Measurements from ENCODE around the gene OOEP.

The OOEP gene

DNA sequence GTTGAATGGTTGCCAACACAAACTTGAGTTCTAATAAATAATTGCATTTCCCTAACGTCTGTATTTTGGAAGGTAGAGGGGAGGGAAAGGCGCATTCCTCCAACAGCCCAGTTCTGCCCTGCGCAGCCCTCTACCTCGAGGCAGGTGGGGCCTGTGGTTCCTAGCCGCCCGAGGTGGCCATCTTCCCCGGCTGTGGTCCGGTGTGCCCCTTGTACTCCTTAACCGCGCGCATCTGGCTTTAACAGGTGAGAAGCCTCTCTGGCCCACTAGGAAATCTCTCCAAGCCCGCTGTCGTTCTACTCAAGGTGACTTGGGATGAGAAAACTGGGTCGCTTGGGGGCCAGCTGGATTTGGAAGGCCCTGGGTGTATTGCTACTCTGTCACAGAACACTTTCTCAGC is 5.6 kb downstream of the OOEP start:
- DNase-seq = no peak

DNA sequence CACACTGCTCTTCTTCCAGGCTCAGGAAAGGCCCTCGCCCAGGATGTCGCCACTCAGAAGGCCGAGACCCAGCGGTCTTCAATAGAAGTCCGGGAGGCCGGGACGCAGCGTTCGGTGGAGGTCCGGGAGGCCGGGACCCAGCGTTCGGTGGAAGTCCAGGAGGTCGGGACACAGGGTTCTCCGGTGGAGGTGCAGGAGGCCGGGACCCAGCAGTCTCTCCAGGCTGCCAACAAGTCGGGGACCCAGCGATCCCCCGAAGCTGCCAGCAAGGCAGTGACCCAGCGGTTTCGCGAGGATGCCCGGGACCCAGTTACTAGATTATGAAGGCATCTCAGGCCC is 6.2 kb downstream of the OOEP start:
- no peak for DNase-seq

DNA sequence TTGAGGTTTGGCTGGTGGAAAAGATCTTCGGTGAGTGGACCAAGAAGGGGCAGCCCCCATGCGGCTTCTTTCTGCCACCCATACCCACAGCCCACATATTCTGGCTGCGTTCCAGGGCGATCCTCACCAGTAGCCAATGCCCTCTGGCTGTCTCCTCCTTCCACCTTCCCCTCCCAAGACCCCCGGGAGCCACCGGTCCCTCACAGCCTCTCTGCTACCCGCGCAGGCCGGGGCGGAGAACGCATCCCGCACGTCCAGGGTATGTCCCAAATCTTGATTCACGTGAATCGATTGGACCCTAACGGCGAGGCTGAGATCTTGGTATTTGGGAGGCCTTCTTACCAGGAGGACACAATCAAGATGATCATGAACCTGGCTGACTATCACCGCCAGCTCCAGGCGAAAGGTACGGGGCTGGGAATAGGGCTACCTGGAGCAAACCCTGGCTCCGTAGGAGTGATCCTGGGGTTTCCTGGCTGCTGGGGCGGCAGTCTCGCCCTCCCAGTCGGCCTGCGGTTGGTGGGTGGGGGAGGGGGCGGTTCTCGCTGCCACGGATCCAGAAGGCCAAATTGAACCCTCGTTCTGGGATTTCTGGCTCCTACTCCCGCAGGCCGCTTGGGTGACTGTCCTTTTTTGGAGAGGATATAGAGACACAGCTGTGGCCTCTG is 6.7 kb downstream of the OOEP start:
- DNase-seq = no peak

DNA sequence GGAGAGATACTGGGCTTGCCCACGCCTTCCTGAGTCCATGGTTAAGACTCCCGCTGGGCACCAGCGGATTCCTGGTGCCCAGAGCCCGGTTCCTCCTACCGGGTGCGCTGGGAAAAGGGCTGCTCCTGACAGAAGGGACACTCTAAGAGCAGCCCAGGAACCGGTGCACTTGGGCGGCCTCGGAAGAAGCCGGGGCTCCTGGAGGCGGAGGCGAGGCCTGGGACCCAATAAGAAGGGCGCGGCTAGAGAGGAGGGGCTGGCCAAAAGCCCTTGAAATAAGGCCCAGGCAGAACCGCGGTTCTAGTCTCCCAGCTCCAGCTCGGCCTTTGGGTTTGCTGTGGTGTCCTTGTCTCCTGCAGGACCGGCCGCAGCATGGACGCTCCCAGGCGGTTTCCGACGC is 7.3 kb downstream of the OOEP start, which contains the start of gene KHDC3L:
TSS of gene KHDC3L (plus strand) at position 301 of the 400 bp plus-strand sequence. CDS start at position 373, 72 bp downstream.
- no peak for DNase-seq

DNA sequence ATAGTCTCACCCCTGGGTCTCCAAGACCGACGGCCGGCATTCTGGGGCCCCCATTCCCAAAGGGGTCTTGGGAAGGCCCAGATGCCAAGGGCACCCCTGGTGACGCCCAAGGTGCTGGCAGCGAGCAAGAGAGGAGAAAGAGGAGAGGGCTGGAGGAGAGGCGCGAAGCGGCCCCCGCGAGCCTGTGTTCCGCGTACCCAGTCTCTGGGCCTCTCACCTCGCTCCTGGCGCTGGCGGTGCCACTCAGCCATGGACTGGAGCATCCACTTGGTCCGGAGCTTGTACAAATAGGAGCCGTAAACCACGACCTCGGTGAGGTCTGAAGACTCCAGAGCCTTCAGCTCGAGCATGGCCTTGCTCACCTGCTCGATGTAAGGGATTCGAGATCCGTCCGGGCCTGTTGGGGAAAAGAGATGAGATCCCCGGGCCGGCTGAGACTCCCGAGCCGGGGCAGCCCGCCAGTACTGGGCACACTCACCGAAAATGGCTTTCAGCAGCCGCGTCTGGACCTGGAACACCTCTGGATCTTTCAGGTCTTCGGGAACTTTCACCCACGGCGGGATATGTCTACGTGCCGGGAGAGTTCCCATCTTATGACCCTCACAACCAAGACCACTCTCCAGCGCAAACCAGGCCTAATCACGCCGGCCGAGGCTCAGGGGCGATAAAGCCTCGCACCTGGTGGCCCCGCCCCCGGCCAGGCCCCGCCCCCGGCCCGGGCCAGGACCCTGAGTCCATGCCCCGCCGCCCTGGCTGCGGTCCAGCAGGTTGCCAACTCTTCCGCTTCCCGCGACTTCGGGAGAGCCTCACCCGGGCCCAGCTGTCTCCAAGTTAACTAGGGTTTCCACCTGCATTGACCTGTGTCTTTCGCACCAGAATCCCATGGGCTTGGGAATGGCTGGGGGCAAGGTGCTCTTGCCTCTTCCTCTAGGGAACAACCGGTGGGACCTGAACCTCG is 15.8 kb downstream of the OOEP start, which contains the start of gene DPPA5:
TSS of gene DPPA5 (minus strand) at position 641 of the 958 bp plus-strand sequence. CDS start at position 590, 51 bp downstream.
- DNase-seq = no peak

DNA sequence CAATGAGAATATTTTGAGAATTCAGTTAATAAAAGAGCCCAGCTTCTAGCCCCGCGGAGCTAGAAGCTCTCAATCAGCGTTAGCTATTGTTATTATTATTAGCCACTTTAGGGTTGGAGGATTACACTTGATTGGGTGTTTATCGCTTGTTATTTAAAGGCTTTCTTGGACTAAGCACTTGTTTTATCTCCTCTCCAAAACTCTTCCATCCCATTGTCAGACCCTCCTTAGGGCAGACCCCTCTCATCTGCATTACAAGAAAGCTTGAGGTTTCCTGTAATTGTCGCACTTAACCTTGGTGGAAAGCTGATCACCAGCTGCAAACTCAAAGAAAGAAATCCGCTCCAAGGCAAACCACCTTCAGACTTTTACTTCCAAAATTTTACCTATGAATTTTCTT is 20.4 kb downstream of the OOEP start:
- DNase-seq = no peak

DNA sequence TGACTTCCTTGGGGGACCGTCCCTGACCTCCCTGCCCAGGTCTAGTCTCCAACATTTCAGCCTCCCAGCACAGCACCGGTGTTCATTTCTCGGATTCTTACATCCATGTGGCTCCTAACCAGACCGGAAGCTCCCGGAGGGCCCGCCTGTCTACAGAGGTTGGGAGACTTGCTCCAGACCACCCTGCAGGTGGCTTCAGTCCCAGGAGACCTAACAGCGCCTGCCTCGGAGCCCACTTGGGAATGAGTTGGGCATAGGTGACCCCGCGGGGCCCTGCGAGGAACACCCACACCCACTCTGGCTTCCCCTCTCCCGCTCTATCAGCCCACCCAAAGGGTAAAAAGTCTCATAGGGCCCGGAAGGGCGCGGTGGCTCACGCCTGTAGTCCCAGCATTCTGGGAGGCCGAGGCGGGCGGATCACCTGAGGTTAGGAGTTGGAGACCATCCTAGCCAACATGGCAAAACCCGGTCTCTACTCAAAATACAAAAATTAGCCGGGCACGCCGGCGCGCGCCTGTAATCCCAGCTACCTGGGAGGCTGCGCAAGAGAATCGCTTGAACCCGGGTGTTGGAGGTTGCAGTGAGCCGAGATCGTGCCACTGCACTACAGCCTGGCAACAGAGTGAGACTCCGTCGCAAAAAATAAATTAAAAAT is 21.0 kb downstream of the OOEP start:
- no peak for DNase-seq

DNA sequence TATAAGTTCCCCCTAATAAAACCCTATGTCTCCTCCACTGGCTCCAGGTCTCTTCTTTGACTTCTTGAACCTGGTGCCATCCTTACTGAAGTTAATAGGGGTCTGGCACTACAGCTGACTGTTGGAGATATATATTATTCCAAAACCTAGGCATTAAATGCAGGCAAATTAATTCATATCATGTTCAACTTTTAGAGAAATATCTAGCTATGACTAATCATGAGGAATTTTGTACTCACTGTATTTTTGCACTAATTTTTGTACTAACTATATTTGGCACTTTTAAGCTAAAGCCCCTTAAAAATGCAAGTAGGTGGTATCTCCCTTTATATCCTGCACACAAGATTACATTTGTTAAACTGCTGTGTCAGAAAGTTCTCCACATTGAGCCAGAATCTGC is 26.5 kb downstream of the OOEP start:
- no peak for DNase-seq

DNA sequence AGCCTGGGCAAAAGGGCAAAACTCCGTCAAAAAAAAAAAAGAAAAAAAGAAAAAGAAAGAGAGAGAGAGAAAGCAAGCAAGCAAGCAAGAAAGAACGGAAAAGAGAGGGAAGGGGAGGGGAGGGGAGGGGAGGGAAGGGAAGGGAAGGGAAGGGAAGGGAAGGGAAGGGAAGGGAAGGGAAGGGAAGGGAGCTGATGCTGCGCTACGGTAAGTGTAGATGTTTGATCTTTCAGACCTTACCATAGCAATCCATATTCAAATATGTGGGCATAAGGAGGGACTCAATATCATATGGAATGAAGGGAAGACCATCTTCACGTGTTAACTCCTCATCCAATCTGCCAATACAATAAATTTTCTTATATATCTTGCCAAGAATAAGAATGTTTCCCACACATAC is 27.5 kb downstream of the OOEP start:
- no peak for DNase-seq

DNA sequence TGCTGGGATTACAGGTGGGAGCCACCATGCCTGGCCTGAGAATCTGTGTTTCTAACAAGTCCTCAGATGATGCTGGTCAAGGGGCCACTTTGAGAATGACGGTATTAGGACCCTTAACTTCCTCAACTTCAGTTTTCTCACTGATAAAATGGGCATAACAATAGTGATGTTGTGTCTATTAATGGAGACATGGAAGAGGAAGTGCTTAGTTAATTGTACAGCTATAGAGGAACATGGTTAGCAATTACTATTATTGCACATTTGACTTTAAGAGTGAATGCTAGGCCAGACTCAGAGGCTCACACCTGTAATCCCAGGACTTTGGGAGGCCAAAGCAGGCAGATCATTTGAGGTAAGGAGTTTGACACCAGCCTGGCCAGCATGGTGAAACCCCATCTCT is 28.4 kb downstream of the OOEP start:
- no peak for DNase-seq

DNA sequence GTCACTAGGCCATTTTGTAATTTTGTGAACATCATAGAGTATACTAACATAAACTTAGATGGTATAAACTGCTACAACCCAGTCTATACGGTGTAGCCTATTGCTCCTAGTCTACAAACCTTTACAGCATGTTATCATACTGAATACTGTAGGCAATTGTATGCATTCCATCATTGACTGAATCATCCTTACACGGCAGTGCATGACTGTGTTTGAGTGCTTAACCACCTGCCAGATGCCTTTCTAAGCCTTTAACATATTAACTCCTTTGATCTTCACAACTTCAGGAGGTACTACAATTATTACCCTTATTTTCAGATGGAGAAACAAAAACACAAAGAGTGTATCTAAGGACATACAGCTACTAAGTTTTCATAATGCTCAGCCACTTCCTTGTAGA is 29.6 kb downstream of the OOEP start:
- no peak for DNase-seq

DNA sequence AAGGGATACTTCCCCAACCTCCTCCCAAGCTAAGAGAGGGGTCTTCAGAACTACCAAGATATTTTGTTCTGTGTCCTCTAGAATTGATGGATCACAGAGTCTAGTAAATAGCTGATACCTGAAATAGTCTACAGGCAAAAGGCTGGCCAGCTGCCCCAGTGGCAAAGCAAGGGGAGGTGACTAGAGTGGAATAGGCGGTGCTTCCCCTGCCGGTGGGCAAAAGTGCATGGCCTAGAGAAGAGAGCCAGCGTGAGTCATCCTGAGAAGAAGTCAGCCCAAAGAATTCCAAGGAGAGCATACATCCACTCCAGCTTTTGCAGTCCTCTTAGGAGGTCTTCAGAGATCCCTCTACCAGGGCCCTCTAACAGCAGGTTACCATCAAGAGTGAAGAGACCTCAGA is 30.4 kb downstream of the OOEP start:
- DNase-seq = no peak

DNA sequence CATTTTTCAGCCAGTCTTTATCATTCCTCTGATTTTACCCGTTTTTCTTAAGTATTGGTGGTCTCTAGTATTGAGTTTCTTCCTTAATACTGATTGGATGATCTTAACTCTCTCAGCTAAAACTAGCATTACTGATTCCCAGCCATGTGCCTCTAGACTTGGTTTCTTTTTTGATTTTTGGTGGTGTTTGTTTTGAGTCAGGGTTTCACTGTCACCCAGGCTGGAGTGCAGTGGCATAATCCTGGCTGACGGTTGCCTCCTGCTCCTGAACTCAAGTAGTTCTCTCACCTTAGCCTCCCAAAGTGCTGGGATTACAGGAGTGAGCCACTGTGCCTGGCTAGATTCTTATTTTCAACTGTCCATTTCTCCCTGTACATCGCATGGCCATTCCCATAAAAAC is 40.5 kb downstream of the OOEP start:
- no peak for DNase-seq

DNA sequence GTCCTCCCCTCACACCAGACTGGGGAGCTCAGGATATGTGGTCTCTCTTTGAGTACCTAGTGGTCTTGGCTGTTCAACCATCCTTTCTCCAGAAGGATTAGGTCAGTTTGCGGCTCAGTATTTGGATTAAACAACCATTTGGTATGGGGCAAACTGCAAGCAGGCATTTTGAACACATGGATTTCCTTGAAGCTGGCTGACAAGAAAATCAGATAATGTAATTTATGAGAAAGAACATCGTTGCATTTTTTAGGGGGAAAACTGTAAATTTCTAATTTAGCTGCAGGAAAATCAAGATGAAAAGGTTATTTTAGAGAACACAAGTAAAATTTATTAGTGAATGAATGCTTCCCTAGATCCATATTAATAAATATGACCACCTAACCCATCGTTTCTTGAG is 40.9 kb downstream of the OOEP start:
- no peak for DNase-seq

DNA sequence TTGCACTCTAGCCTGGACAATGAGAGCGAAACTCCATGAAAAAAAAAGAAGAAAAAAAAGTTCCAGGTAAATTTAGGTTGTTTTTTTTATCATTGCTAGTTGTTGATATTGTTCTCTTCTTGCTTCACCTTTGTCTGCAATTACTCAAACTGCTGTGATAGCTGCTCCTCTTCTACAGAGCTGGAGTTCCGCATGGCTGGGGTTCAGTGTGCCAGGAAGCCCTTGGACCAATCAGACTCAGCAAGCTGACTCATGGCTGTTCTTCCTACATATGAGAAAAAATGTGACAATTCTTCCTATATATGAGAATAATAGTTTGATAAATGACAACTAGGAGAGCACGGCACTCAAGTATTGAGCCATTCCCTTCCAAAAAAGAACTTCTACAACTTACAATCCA is 44.0 kb downstream of the OOEP start:
- DNase-seq = no peak

DNA sequence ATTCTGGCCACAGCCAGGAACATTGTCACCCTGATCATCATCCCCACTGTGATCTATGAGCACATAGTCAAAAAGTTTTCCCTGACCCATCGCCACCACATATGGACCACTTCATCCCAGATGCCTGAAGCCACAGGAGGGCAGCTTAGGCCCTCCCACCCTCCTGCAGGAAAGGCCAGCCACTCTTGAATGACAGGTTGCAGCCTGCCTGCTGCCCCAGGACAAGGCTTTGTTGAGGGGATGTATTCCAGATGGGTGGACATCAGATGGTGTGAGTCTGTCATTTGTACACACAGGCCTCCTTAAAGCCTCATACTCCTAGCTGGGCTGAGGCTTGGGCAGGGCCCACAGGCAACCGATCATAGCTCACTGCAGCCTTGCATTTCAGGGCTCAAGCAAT is 46.4 kb downstream of the OOEP start:
- no peak for DNase-seq
